ENCODE data around the gene PHACTR2. TPM values are rescaled to one million over a fixed set of nuclear protein-coding genes. Genes with fewer than 3 reads are reported as not detected.
"Not testable (repeated sequence)": the region's sequence is repeated elsewhere in the genome, so short reads cannot be mapped to it uniquely, and the experiment has no call there.

PHACTR2 gene
- total RNA-seq, 1 experiment from 2014 or later = 5.6 TPM

- no peak for DNase-seq (ENCODE audit: extremely low read depth, low read depth)
Observed at GRCh38 chr6:143844006-143844405, 166.2 kb downstream of the PHACTR2 start.

DNA sequence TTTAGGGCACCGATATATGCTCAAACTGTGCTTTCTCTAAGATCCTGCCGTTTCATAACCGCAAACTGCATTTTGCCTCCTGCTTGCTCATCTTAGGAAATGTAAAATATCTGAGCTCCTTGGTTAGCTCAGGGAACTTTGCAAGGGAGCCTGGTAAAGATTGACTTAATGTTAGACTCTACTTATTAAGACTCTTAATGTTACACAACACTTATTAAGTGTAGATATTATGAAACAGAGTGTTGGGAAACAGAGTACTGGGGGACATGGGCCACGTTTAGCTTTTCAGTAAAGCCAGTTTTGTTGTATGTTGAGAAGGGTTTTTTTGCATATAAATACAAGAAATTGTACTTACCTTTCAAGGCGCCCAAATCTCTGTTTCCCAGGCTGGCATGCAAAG lies 167.3 kb downstream of the PHACTR2 start:
- no peak for DNase-seq (ENCODE audit: extremely low read depth, low read depth)

- DNase-seq (ENCODE audit: extremely low read depth, low read depth) = not testable (repeated sequence)
Observed at GRCh38 chr6:143851706-143852105, 173.9 kb downstream of the PHACTR2 start.

DNA sequence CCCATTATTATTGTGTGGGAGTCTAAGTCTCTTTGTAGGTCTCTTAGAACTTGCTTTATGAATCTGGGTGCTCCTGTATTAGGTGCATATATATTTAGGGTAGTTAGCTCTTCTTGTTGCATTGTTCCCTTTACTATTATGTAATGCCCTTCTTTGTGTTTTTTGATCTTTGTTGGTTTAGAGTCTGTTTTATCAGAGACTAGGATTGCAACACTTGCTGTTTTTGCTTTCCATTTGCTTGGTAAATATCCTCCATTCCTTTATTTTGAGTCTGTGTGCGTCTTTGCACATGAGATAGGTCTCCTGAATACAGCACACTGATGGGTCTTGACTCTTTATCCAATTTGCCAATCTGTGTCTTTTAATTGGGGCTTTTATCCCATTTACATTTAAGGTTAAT lies 177.3 kb downstream of the PHACTR2 start:
- DNase-seq (ENCODE audit: extremely low read depth, low read depth) = not testable (repeated sequence)

- not testable (repeated sequence) for DNase-seq (ENCODE audit: extremely low read depth, low read depth)
Observed at GRCh38 chr6:143856762-143857161, 179.0 kb downstream of the PHACTR2 start.

DNA sequence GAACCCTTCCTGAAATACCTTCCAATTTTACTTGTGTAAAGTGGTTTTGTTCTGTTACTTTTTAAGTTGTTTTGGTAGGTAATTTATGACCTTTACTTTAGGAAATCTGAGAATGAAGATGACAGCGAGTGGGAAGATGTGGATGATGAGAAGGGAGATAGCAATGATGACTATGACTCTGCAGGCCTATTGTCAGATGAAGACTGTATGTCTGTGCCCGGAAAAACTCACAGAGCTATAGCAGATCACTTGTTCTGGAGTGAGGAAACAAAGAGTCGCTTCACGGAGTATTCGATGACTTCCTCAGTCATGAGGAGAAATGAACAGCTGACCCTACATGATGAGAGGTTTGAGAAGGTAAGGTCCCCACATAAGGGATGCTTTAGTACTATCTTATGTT lies 179.9 kb downstream of the PHACTR2 start:
- no peak for DNase-seq (ENCODE audit: extremely low read depth, low read depth)

- DNase-seq (ENCODE audit: extremely low read depth, low read depth) = no peak
Observed at GRCh38 chr6:143859891-143860660, 182.3 kb downstream of the PHACTR2 start.

DNA sequence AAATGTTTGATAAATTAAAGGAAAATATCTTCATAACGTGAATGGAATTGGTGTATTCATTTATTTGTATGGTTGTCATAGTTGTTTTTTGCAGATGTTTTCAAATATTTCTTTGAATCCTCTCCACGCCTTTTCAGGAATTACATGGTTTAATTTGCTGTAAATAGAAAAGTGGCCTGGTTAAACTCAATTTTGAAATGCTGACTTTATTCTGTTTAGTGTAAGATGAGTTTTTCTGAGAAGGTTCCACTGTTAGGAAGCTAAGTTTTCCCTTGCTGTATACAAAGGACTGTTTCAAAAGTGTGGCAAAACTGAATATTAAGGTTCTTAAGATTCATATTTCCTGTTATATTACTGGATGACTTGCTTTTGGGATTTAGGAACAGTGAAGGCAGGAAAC lies 186.0 kb downstream of the PHACTR2 start:
- no peak for DNase-seq (ENCODE audit: extremely low read depth, low read depth)

- no peak for DNase-seq (ENCODE audit: extremely low read depth, low read depth)
Observed at GRCh38 chr6:143864234-143864633, 186.5 kb downstream of the PHACTR2 start, which contains the start of gene ZC2HC1B. TSS of gene ZC2HC1B (plus strand) at chr6:143864474. CDS start at chr6:143864540, 66 bp downstream.

GRCh38 chr6:143867236-143867635 lies 189.5 kb downstream of the PHACTR2 start:
- DNase-seq (ENCODE audit: extremely low read depth, low read depth) = no peak

DNA sequence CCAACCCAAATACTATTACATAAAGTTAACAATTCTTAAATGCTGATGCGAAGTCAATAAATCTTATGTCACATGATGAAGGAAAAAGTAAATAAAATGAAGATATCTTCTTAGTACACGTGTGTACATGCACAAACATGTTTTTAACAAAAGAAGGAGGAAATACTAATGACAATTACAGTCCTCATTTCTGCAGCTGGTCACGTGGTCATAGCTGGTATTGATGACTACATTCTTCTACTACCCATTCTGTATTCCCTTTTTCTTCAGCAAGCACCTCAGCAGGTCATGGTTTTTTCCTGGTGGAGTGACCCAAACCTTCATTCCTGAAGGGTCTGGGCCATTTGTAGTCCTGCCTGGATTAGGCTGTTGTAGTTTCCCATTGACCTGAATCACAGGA lies 191.0 kb downstream of the PHACTR2 start:
- not testable (repeated sequence) for DNase-seq (ENCODE audit: extremely low read depth, low read depth)

GRCh38 chr6:143871202-143871730 lies 193.5 kb downstream of the PHACTR2 start:
- not testable (repeated sequence) for DNase-seq (ENCODE audit: extremely low read depth, low read depth)

DNA sequence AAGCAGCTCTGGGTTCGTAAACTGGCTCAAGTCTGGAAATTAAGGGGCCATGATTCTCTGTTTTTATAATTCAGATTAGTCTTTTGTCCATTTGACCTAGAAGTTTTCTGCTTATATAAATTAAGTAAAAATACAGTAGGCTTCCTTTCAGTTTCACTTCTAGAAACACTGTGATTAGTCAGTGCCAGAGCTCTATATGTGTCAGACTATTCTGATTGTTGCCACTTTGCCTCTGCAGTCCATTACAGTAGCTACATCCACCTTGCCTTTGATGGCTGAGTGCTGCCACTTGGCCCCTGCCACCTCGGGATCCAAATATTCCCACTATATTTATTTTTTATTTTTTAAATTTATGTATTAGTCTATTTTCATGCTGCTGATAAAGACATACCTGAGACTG lies 194.4 kb downstream of the PHACTR2 start:
- DNase-seq (ENCODE audit: extremely low read depth, low read depth) = no peak

- not testable (repeated sequence) for DNase-seq (ENCODE audit: extremely low read depth, low read depth)
Observed at GRCh38 chr6:143873600-143873999, 195.8 kb downstream of the PHACTR2 start.

DNA sequence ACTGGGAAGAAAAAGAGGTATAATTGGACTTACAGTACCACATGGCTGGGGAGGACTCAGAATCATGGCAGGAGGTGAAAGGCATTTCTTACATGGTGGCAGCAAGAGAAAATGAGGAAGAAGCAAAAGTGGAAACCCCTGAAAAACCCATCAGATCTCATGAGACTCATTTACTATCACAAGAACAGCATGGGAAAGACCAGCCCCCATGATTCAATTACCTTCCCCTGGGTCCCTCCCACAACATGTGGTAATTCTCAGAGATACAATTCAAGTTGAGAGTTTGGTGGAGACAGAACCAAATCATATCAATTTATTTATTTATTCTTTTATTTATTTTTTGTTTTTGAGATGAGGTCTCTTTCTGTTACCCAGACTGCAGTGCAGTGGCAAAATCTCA lies 196.7 kb downstream of the PHACTR2 start:
- DNase-seq (ENCODE audit: extremely low read depth, low read depth) = not testable (repeated sequence)

GRCh38 chr6:143877584-143878271 lies 200.0 kb downstream of the PHACTR2 start:
- DNase-seq (ENCODE audit: extremely low read depth, low read depth) = no peak

GRCh38 chr6:143878272-143878760 lies 200.6 kb downstream of the PHACTR2 start:
- no peak for DNase-seq (ENCODE audit: extremely low read depth, low read depth)

- DNase-seq (ENCODE audit: extremely low read depth, low read depth) = no peak
Observed at GRCh38 chr6:143880412-143880811, 202.6 kb downstream of the PHACTR2 start.
